OCI-LY7 (cell line): ENCODE data around the gene SLC12A4.

Experiments
- EZH2phosphoT487 ChIP-seq: fragments of 200-600 bp; sonication (generic); IDR thresholded peaks from 2 replicates; pipeline ENCODE4 v1.6.1; 2018; ENCODE audit warnings: low read depth, borderline replicate concordance, mild to moderate bottlenecking, mixed run types, antibody characterized with exemption, low read length, moderate library complexity, mixed read lengths
- TF ChIP-seq, protein P1 (sequence below): fragments of 200-600 bp; sonication (generic); conservative IDR thresholded peaks from 2 replicates; pipeline ENCODE4 v1.5.1; 2014; ENCODE audit warnings: mild to moderate bottlenecking, antibody characterized with exemption, low read length, moderate library complexity, mixed read lengths

GRCh38 chr16:67917140-67917851, 51.1 kb downstream of the SLC12A4 start:
- TF ChIP-seq, protein P1, sequence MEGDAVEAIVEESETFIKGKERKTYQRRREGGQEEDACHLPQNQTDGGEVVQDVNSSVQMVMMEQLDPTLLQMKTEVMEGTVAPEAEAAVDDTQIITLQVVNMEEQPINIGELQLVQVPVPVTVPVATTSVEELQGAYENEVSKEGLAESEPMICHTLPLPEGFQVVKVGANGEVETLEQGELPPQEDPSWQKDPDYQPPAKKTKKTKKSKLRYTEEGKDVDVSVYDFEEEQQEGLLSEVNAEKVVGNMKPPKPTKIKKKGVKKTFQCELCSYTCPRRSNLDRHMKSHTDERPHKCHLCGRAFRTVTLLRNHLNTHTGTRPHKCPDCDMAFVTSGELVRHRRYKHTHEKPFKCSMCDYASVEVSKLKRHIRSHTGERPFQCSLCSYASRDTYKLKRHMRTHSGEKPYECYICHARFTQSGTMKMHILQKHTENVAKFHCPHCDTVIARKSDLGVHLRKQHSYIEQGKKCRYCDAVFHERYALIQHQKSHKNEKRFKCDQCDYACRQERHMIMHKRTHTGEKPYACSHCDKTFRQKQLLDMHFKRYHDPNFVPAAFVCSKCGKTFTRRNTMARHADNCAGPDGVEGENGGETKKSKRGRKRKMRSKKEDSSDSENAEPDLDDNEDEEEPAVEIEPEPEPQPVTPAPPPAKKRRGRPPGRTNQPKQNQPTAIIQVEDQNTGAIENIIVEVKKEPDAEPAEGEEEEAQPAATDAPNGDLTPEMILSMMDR, result no peak
- no peak for TF ChIP-seq EZH2phosphoT487
